Dedifferentiated amniotic fluid mesenchymal stem cell (primary cell): Measurements from ENCODE around the gene FHL1.

ENCODE experiments used
- DNase-seq: peaks from one replicate; pipeline ENCODE4 v3.0.0-alpha.2; 2016; ENCODE audit errors: extremely low spot score

Gene FHL1

DNA sequence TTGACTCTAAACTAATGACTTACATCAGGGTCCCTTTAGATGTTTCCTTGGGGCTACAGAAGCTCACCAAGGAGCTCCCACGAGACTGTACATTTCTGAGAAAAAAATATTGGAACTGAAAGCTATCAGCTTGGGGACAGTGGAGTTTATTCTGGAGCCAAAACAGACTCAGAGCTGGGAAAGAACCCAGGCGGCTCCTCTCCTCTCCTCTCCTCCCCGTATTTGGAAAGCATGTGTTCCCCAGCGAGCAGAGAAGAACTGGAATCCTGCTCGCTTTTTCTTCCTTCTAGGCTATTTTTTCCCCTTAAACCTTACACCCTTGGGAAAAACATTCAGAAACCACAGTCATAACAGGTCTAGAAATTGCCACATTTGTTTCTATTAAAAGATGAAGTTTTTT lies 108.2 kb downstream of the FHL1 start:
- DNase-seq = no peak

- DNase-seq = no peak
Measured at GRCh38 chrX:136256026-136256425, 108.7 kb downstream of the FHL1 start.

- DNase-seq = no peak
Measured at GRCh38 chrX:136258951-136259350, 111.6 kb downstream of the FHL1 start.

DNA sequence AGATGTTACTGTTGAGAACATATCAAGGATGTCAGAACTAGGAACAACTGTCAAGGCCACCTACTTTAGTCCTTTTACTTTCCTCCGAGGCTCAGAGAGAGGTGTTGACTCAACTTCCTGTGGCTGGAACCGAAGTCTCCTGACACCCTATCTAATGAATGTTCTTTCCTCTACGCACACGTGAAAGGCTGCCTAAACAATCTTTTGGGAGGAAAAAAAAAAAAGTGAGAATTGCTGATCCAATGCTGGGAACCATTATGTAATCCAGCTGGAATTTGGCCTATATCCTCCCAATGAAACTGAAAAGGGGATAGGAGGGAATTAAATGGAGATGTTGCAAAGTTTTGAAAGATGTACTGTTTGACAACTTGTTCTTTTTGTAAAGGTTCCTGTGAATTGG lies 112.2 kb downstream of the FHL1 start:
- peak; percentile 38 for DNase-seq

- peak; percentile 77 for DNase-seq
Measured at GRCh38 chrX:136260776-136261175, 113.4 kb downstream of the FHL1 start.
